OCI-LY1 (cell line): Measurements from ENCODE around the gene POLDIP3.

Source experiments
- H2AFZ ChIP-seq: fragments of 200-600 bp; sonication (generic), shearing (Covaris generic); 2 replicates; pipeline ENCODE4 v1.6.0; 2014; ENCODE audit warnings: antibody characterized with exemption, mild to moderate bottlenecking, low read length
- H3F3A ChIP-seq: fragments of 200-600 bp; sonication (generic), shearing (Covaris generic); 2 replicates; pipeline ENCODE4 v1.6.0; 2014; ENCODE audit warnings: mild to moderate bottlenecking, antibody characterized with exemption, low read length, moderate library complexity; ENCODE audit not compliant: insufficient read depth
- H3K27ac ChIP-seq: fragments of 200-600 bp; sonication (generic); 2 replicates; pipeline ENCODE4 v1.5.1; 2014; ENCODE audit warnings: low read length, mixed run types, mild to moderate bottlenecking, low read depth; ENCODE audit not compliant: poor library complexity, severe bottlenecking
- H3K27me3 ChIP-seq: fragments of 200-600 bp; sonication (generic); 2 replicates; pipeline ENCODE4 v1.6.0; 2014; ENCODE audit warnings: antibody characterized with exemption, mild to moderate bottlenecking, low read length, moderate library complexity; ENCODE audit not compliant: insufficient read depth
- H3K36me3 ChIP-seq: fragments of 200-600 bp; sonication (generic); 2 replicates; pipeline ENCODE4 v1.6.1; 2014; ENCODE audit warnings: mild to moderate bottlenecking, antibody characterized with exemption, low read length, moderate library complexity, mixed read lengths; ENCODE audit not compliant: insufficient read depth
- H3K4me1 ChIP-seq: fragments of 200-600 bp; sonication (generic); 2 replicates; pipeline ENCODE4 v1.5.1; 2014; ENCODE audit warnings: mild to moderate bottlenecking, low read length, moderate library complexity; ENCODE audit not compliant: insufficient read depth, severe bottlenecking
- H3K4me2 ChIP-seq: fragments of 200-600 bp; sonication (generic), shearing (Covaris generic); 2 replicates; pipeline ENCODE4 v1.6.1; 2014; ENCODE audit warnings: low read length
- H3K4me3 ChIP-seq: fragments of 200-600 bp; sonication (generic); 2 replicates; pipeline ENCODE4 v1.5.1; 2014; ENCODE audit warnings: low read length, low read depth, mild to moderate bottlenecking, mixed read lengths; ENCODE audit not compliant: poor library complexity, severe bottlenecking
- H3K79me2 ChIP-seq: fragments of 200-600 bp; shearing (Covaris generic); 2 replicates; pipeline ENCODE4 v1.6.1; 2016; ENCODE audit warnings: mixed run types, low read length, mixed read lengths; ENCODE audit not compliant: insufficient read depth
- H3K9ac ChIP-seq: fragments of 200-600 bp; sonication (generic), shearing (Covaris generic); 2 replicates; pipeline ENCODE4 v1.6.1; 2014; ENCODE audit warnings: mild to moderate bottlenecking, low read length, mixed read lengths
- H3K9me2 ChIP-seq: fragments of 200-600 bp; sonication (generic), shearing (Covaris generic); 2 replicates; pipeline ENCODE4 v1.6.1; 2014; ENCODE audit warnings: low read depth, mild to moderate bottlenecking, low read length, mixed read lengths
- H3K9me3 ChIP-seq: fragments of 200-600 bp; shearing (Covaris generic); 2 replicates; pipeline ENCODE4 v1.6.1; 2014; ENCODE audit warnings: low read length, mixed read lengths
- H4K20me1 ChIP-seq: fragments of 200-600 bp; sonication (generic), shearing (Covaris generic); 2 replicates; pipeline ENCODE4 v1.6.0; 2016; ENCODE audit warnings: mild to moderate bottlenecking, low read length; ENCODE audit not compliant: insufficient read depth
- EZH2 ChIP-seq: fragments of 200-600 bp; sonication (generic), shearing (Covaris generic); IDR thresholded peaks from 2 replicates; pipeline ENCODE4 v1.8.0; 2017; ENCODE audit warnings: borderline replicate concordance, mixed run types, mild to moderate bottlenecking, antibody characterized with exemption, low read length, moderate library complexity, mixed read lengths
- TF ChIP-seq, protein P1 (sequence below): fragments of 200-600 bp; sonication (generic), shearing (Covaris generic); IDR thresholded peaks from 2 replicates; pipeline ENCODE4 v1.5.1; 2017; ENCODE audit warnings: mild to moderate bottlenecking, antibody characterized with exemption, low read length, moderate library complexity, mixed read lengths

POLDIP3 gene

DNA sequence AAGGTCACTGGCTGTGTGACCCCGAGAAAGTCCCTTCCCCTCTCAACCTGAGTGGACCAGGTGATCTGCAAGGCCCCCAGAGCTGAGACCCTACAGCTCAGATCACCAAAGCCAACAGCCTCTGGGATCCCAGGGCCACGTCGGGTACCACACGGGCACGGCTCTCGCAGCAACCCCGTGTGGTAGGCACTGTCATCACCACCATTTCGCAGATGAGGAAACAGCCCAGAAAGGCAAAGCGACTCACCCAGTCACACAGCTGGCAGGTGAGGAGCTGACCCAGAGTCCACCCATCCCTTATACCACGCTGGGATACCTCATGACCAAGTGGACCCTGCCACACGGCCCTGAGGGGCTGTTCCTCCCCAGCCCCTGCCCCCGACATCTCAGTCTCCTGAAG is 22.9 kb upstream of the POLDIP3 start:
- H2AFZ ChIP-seq: no peak overlapping the region
- H3K9ac ChIP-seq: no peak overlapping the region
- peaks cover 10% of the 10 kb centered on the region; the same call in 1 of the 2 replicates for H3K36me3 ChIP-seq
- no peak overlapping the region for H3K27ac ChIP-seq
- H3K9me2 ChIP-seq: no peaks in the 10 kb centered on the region
- no peaks in the 10 kb centered on the region for H3K9me3 ChIP-seq
- no peaks in the 10 kb centered on the region for H4K20me1 ChIP-seq
- no peaks in the 10 kb centered on the region for H3F3A ChIP-seq
- H3K4me1 ChIP-seq: peaks cover under 1% of the 10 kb centered on the region
- no peak overlapping the region for H3K4me2 ChIP-seq
- TF ChIP-seq EZH2: no peak
- TF ChIP-seq, protein P1, sequence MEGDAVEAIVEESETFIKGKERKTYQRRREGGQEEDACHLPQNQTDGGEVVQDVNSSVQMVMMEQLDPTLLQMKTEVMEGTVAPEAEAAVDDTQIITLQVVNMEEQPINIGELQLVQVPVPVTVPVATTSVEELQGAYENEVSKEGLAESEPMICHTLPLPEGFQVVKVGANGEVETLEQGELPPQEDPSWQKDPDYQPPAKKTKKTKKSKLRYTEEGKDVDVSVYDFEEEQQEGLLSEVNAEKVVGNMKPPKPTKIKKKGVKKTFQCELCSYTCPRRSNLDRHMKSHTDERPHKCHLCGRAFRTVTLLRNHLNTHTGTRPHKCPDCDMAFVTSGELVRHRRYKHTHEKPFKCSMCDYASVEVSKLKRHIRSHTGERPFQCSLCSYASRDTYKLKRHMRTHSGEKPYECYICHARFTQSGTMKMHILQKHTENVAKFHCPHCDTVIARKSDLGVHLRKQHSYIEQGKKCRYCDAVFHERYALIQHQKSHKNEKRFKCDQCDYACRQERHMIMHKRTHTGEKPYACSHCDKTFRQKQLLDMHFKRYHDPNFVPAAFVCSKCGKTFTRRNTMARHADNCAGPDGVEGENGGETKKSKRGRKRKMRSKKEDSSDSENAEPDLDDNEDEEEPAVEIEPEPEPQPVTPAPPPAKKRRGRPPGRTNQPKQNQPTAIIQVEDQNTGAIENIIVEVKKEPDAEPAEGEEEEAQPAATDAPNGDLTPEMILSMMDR: no peak
- no peaks in the 10 kb centered on the region for H3K27me3 ChIP-seq
- no peak overlapping the region for H3K4me3 ChIP-seq
- H3K79me2 ChIP-seq: no peaks in the 10 kb centered on the region

DNA sequence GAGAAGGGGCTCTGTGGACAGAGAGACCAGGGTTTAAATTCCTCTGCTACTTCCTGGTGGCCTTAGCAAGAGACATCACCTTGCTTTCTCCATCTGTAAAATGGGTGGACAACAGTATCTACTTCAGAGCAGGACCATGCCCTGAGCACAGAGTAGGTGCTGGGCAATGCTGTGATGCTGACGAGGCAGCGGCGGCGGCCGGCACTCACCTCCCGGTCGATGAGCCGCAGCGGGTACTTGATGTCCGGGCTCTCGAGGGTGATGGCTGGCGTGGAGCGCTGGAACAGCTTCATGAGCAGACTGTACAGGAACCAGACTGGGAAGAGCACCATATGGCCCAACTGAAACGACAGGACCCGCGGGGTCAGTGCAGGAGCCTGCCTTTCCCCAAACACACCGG is 21.8 kb upstream of the POLDIP3 start:
- no peaks in the 10 kb centered on the region for H3K9me3 ChIP-seq
- TF ChIP-seq EZH2: no peak
- TF ChIP-seq, protein P1: no peak
- H3K27ac ChIP-seq: no peak overlapping the region
- H3K79me2 ChIP-seq: no peaks in the 10 kb centered on the region
- no peaks in the 10 kb centered on the region for H3F3A ChIP-seq
- H2AFZ ChIP-seq: no peak overlapping the region
- peaks cover 21% of the 10 kb centered on the region; the same call in 1 of the 2 replicates for H3K36me3 ChIP-seq
- H3K9me2 ChIP-seq: no peaks in the 10 kb centered on the region
- H3K9ac ChIP-seq: no peak overlapping the region
- H3K4me3 ChIP-seq: no peak overlapping the region
- no peaks in the 10 kb centered on the region for H4K20me1 ChIP-seq
- H3K4me1 ChIP-seq: peaks cover 5% of the 10 kb centered on the region
- H3K4me2 ChIP-seq: no peak overlapping the region
- H3K27me3 ChIP-seq: no peaks in the 10 kb centered on the region

DNA sequence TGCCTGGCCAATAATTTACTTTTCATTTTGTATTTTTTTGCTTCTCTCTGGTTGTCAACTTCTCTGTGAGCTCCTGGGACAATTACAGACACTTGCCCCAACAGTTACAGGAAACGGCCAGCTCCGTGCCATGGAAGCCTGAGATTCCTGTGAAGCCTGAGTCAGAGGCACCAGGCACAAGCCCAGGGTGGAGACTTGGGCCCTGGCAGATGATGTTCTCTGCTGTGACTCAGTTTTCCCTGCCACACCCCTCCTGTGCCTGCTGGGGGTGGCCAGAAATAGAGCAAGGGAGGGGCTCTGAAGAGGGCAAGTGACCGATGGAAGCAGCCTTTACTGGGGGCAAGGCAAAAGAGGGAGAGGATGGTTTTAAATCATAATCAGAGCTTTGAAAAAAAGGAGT is 20.8 kb upstream of the POLDIP3 start:
- Histone ChIP-seq H3K4me1 (peaks cover 15% of the 10 kb centered on the region), H3K27me3 (no peaks in the 10 kb centered on the region), H3K36me3 (peaks cover 28% of the 10 kb centered on the region), H3K9me3 (no peaks in the 10 kb centered on the region), H3K79me2 (no peaks in the 10 kb centered on the region), H3K27ac (no peak overlapping the region), H2AFZ (no peak overlapping the region), H4K20me1 (no peaks in the 10 kb centered on the region), H3K4me3 (no peak overlapping the region), H3K9me2 (no peaks in the 10 kb centered on the region), H3F3A (no peaks in the 10 kb centered on the region), H3K9ac (no peak overlapping the region), H3K4me2 (no peak overlapping the region)
- TF ChIP-seq, protein P1: no peak
- no peak for TF ChIP-seq EZH2
